ENCODE data around the gene TAF11L13.

Gene TAF11L13

DNA sequence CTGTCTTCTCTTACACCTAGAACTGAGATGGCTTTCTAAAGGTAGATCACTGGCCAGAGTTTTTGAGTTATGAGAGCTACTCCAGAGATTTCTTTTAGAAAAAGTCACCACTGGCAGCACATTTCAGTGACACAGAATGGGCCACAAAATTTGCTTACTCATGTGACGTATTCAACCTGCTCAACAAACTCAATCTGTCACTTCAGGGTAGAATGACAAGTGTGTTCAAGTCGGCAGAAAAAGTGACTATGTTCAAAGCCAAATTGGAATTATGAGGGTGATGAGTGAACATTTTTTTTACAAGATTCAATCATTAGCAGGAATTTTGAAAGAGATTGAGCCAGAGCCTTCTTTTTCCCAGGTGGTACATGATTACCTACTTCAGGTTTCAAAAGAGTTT is 48.8 kb downstream of the TAF11L13 start:
- DNase-seq: no peak

Measured in NCI-H2081 treated with DMSO at 0.1 percent for 48 hours (cell line).